ENCODE measurements around the gene TIFAB.

The TIFAB gene

DNA sequence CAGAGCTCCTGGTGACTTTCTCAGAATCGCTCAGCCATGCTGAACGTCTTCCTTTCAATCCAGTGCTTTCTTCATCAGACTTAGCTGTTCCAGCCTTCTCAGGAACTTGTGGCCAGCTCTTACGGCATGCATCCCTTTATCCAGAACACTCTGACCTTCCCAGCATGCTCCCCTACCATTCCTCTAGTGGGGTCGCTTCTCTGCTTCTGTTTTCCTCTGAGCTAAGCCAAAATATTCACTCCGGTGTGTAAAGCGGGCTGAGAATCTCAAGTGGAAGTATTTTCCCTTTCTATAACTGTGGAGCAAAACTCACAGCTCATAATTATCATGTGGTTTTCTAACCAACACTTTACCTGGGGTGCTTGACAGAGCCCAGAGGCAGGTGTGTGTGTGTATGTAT, 11.2 kb downstream of the TIFAB start:
- DNase-seq: no peak

DNA sequence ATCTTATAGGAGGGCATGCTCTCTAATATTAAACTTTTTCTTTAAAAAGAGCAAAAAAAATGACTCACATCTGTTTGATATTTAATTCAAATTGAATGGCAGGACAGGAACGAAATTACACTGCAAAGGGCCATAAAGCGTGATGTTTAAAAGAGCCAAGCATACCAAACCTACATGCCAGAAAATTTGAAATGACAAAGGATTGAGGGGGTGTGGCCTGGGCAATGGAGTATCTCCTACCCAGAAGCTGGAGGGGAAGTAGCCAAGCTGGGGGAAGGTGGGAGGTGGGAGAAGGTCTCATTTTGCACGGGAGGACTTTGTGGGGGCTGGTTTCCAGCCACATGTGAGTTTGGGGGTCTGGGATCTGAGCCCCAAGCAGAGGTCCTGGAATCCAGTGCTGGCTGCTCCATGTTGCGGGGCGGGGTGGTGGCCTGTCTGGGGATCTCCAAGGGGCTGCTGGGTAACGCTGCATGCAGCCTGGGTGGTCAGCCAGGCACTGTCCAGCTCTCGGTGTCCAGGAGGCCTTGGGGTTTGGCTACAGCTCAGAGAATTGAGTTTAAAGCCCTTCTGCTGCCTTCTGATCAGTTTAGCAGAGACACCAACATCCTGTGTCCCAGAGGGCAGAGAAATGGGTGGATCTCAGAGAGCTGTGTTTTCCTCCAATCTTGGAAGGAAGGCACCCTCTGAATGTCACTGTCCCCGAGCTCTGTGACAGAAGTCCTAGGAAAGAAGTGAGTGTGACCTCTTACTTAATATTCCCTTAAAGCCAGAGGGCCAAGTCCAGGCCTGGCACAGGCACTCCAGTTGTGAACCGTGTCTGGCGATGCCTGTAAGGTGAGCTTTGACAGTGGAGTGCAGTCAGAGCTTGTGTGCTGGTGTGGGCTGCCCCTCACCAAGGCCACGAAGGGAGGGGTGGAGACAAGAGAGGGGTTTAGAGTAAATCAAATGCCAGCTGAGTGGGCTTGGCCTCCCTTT, 12.6 kb downstream of the TIFAB start:
- no peak for DNase-seq

- DNase-seq: no peak
Measured at GRCh38 chr5:135438636-135439221, 13.4 kb downstream of the TIFAB start.

- peak; percentile 86 for DNase-seq
Measured at GRCh38 chr5:135437796-135438560, 14.2 kb downstream of the TIFAB start.

DNA sequence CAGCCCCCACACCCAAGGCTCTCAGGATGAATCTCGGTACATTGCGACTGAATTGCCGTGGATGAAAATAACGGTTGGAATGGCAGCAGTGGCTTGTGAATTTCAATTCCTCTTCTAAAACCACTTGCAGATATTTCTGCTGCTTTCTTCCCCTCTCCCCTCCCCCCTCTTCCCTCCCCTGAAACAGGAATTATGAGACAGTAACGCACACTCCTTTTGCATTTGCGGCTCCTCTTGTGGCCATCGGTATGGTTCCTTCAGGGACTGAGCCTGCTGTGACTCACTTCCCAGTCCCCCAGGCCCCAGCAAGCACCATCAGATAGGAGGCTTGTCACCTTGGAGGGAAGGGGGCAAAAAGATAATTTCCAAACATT, 14.7 kb downstream of the TIFAB start:
- DNase-seq: no peak

GRCh38 chr5:135436951-135437418, 15.2 kb downstream of the TIFAB start:
- DNase-seq: no peak

DNA sequence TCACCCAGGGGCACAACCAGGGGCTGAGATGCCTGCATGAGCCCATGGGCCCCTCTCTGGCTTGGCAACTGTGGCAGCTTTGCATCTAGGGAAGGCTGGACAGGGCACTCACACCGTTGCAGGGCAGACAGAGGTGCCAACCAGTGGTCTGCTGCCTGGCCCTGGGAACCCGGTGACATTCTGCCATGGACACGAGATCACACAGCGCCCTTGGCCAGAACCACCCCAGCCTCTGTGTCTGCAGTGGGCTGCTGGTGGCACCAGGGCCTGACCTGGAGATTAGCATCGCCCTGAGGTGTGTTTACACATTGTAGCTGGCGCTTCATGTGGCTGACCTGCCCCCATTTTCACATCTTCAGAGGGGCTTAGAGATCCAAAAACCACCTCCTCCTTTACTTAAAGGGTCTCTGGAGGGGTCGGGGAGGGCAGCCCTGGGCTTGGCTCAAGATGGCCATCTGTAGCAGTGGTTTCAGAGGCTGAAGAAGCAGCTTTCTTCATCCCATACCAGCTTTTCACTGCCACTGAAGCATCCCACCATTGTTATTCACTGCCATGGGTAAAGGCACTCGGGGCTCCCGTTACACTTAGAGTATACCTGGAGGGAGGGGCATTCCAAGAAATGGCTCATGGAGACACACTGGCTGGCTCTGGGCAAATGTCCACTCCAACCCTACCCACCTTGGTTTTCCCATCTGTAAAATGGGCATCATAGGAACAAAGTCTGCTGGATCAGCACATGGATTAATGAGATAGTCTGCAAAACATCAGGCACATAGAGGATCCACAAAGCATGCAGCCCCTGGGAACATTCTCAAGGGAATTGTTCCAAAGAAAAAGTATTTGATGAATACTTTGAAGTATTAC, 16.5 kb downstream of the TIFAB start:
- no peak for DNase-seq

GRCh38 chr5:135434591-135435466, 17.3 kb downstream of the TIFAB start:
- DNase-seq: no peak

- no peak for DNase-seq
Measured at GRCh38 chr5:135433681-135434426, 18.3 kb downstream of the TIFAB start.

DNA sequence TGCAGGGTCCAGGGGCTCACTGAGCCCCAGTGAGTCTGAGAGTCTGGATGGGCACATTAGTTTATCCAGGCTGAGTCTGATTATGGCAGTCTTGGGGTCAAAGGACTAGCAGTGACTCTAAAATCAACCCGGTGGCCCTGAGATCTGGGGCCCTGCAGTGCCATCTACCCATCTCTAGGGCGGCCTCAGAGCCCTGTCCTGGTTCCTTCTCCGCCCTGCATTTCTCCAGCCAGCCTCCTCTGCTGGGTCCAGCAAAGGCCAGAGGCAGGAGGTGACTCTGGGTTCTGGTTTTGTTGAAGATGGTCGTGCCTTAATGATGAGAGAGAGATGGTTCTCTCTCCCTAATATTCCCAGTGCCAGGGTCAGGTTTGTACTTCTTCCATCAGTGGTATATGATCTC, 20.0 kb downstream of the TIFAB start:
- no peak for DNase-seq

- DNase-seq: no peak
Measured at GRCh38 chr5:135430135-135430437, 22.1 kb downstream of the TIFAB start.

GRCh38 chr5:135429301-135430134, 22.6 kb downstream of the TIFAB start:
- no peak for DNase-seq

GRCh38 chr5:135428586-135428985, 23.6 kb downstream of the TIFAB start:
- no peak for DNase-seq

DNA sequence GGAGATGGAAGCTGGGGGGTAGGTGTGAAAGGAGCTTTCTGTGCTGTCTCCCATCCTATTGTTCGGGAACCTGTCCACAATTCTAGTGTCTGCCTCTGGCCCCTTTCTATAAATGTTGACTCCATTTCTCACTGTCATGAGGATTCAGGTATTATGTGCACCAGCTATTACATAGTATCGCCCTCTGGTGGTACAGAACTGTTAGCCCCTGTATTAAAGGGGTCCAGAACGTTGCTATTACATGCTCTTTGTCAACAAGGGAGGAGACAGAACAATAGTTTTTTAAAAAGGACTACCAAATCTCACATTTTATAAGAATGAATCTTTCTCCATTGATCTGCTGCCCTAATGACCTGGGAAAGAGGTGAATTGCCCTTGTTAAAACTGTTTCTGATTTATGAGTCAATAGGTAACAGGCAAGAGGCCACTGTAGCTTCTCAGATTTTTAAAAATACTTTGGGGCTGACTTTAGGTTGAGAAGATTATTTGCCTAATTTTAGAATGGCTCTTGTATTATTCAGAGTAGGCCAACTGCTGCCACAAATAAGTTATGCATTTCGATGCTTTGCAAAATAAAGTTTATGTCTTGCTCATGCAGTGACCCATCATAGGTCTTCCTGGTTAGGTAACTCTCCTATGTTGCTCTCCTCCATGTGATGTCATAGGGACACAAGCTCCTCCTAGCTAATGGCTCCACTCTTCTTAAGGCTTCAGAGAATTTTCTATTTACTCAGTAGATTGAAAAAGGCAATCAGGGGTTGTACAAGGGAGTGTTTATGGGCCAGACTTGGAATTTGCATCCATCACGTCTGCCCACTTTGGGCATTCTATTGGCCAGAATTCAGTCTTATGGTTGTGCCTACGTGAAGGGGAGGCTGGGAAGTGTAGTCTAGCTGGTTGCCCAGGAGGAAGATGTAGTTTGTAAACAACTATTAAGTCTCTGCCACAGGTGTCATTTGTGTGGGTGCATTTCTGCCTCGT, 25.8 kb downstream of the TIFAB start:
- peak; percentile 70 for DNase-seq

DNA sequence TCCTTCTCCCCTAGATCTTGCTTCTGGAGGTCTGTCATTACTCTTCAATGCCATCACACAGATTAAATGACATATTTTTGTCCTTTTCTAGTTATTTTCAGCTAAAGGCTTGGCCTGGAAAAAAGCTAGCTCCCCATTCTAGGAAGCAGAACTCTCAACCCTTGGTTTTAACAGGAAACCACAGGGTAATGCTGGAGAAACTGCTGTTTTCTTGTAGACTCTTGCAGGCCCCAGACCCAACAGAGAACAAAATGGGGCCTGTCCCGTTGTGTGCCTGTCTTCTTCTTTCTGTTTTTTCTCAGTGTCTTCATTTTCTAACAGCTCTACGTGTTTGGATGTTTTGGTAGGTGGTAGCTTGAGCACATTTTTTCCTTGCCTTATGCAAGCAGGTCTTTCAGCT, 26.5 kb downstream of the TIFAB start:
- DNase-seq: no peak

GRCh38 chr5:135423846-135424168, 28.3 kb downstream of the TIFAB start:
- no peak for DNase-seq

- no peak for DNase-seq
Measured at GRCh38 chr5:135423146-135423845, 28.9 kb downstream of the TIFAB start.

DNA sequence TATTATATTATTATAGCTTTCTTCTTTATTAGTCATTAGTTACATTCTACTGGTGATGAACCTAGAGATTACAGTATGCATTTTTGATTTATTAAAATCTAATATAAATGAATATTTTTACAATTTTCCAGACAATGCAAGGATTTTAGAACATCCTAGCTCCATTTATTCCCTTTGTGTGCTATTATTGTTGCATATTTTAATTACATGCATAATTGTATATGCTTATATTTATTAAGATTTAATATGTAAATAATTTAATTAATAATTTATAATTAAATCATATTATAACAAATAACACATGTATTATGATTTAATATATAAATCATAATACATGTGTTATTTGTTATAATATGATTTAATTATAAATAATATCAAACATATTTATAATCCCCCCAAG, 29.7 kb downstream of the TIFAB start:
- DNase-seq: no peak
